ENCODE measurements around the gene ZDHHC15. TPM values are rescaled to one million over a fixed set of nuclear protein-coding genes. Genes with fewer than 3 reads are reported as not detected.

Gene ZDHHC15
- total RNA-seq, 1 donor from 2014 or later = 1.8 TPM

Other genes starting within 250 kb of the ZDHHC15 start
- gene UPRT, start 249.0 kb downstream of the ZDHHC15 start, total RNA-seq = 14.5 TPM

All from ureter (tissue), 1 donor.